GM21825 (cell line): ENCODE measurements around the gene JAZF1.

Source experiments
- ATAC-seq: cut with Tn5 transposase; IDR thresholded peaks from one replicate; pipeline ENCODE4 v1.9.1; 2021; ENCODE audit warnings: mild to moderate bottlenecking, moderate library complexity; ENCODE audit not compliant: unreplicated experiment

JAZF1 gene

DNA sequence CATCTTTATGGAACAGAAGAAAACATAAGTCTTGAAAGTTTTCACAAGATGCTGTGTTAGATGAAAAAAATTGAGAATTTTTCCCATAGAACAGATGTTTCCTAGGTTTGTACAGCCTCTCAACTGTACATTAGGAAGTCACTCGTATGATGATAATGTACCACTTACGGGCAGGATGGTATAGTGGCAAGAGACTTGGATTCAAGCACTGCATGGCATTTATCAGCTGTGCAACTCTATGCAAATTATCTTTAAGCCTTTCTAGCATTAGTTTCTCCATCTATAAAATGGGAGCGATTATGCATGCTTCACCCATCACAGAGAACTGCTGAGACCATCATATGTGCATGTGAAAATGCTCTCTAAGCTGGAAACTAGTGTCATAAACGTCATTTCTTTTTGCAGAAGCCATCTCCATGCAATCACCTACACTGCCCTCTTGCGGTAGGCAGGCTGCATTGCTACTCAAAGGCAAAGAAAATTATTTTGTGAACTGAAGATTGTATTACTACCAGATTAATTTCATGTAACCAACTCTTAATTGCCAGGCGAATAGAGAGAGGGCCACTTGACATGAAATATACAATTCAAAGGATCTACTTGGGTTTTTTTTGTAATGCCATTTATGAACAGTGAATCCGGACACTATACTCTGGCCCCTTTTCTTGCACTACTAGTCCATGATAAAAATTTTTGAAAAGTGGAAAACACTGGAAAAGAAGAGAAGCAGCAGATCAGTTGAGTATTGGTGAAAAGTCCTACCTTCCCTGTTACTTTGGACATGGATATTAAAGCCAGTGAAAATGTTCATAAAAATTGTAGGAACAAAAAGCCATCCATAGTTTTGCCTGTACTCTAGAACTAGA, 102.3 kb downstream of the JAZF1 start:
- ATAC-seq: no peak

GRCh38 chr7:28077616-28078015, 103.0 kb downstream of the JAZF1 start:
- ATAC-seq: no peak

DNA sequence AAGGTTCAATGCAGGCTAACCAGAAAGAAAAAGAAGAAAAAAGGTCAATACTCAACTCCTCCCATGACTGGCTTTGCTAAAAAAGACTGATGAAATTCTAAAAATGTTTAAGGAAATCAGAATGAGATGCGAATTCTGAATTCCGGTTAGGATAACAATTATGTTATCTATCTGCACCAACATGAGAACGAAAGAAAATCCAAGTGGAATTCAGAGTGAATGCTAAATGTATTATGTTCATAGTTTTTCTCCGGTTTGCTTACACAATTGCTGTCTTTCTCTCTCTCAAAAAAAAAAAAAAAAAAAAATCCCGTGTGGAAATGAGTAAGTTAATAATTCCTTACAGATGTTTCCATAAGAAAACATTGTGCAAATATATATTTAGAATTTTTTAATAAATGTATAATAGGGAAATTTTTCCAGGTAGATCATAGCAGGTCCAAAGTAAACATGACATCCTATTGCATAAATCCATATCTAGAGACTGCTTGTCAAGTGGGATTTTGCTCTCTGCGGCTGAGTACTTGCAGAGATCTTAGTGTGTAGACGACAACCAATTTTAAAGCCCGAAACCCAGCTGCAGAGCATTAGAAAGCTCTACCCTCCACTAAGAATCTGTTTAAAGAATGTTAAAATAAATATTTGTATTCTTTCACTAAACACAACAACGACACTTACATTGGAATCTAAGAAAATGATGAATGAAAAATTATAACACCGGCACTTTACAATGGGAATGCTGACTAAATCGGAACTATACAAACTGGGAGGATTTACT, 104.0 kb downstream of the JAZF1 start:
- no peak for ATAC-seq

- no peak for ATAC-seq
Measured at GRCh38 chr7:28075674-28076358, 104.8 kb downstream of the JAZF1 start.

DNA sequence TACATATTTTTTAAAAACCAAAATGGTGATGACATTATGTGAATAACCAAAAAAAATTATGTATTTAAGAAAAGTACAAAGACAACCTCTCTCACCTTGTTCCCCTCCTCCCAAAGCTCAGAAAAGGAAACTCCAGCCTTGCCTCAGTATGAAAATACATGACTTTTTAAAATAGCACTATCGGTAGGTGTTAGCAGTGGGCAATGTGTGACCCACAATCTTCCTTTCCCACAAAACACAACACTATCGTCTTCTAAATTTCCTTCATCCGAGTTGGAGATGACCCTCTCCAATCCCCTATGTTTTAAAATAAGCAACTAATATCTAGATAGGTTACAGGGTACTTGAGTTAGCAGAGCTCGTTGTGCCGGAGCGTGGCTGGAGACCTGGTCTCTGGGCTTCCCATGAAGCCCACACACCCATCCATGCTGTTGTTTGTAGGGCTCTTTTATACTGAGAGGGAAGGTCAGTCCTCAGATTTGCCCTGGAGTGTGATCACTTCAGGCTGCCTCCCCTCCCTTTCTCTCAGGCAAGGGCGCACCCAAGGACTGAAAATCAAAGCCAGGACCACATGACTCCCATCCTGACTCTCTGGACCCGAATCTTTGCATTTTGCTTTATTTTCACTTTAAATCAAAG, 107.6 kb downstream of the JAZF1 start:
- no peak for ATAC-seq

GRCh38 chr7:28071570-28071969, 109.0 kb downstream of the JAZF1 start:
- no peak for ATAC-seq

GRCh38 chr7:28070297-28071055, 110.1 kb downstream of the JAZF1 start:
- ATAC-seq: no peak

DNA sequence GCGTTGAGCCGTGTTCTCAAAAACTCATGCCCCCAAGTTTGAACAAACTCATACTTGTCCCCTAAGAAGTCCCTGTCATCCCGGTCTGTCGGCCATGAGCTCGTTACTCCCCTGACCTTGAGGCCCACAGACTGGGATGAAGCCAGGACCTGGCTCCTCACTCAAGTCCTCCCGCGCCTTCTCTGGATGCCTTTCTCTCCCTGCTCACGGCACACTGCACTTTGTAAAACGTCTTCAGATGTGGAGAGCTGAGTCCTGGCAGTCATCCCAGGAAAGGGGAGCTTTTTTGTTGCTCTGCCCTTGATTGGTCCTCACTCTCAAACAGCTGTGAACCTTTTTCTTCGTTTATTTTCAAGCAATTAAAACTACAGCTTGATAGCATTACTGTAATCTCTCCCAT, 110.8 kb downstream of the JAZF1 start:
- ATAC-seq: no peak

- ATAC-seq: no peak
Measured at GRCh38 chr7:28069388-28069787, 111.2 kb downstream of the JAZF1 start.

GRCh38 chr7:28068811-28069216, 111.8 kb downstream of the JAZF1 start:
- no peak for ATAC-seq

DNA sequence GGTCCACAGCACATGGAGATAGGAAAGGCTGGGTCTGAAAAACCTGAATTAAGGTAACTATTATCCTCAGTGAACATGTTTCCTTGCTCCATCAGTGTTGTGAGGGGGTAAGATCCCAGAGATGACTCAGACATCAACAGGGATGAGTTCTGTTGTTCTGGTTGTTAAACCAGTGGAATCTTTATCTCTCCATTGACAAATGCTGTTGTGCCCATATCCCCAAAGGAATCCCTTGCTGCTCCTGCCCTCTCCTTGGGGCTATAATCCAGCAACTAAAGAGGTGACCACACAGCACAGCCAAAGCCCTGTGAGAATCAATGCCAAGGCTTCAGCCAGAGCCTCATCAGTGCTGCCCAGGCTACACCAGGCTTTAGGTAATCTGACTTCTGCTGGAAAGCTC, 113.4 kb downstream of the JAZF1 start:
- ATAC-seq: no peak

DNA sequence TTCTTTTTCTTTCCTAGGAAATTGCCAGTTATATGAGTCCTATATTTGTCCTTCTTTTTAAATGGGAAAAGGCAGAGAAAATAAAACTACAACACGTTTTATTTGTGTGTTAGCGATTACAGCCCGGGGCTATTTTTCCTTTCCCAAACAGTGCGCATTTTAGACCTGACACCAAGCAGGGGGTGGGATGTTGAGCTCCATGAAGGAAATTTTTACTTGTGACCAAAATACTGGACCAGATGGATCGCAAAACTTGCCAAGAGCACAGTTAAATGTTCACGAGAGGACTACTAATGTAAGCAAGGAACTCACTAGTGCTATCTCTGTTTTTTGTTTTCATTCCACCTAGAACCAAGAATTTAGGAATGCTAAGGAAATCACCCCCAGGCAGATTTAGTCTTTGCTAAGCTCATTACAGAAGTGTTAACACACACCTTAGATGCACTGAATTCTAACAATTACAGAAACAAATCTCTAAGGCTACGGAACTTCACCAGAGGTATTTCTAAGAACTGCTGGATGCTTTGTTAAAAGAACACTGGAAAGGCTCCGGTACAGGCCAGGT, 114.8 kb downstream of the JAZF1 start:
- ATAC-seq: no peak

DNA sequence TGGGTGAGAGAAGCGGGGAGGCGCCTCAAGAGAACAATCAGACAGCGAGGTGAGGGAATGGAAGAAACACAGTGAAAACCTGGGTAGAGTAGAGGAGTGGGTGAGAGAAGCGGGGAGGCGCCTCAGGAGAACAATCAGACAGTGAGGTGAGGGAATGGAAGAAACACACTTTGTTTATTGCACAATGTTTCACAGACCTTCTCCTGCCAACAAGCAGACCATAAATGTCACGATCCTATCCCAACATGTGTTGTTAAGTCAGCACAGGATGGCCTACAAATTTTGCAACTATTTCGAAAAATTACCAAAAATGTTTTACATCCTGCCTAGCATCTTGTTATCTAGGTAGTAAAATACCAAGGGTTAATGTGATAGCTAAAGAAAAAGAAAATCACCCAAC, 115.3 kb downstream of the JAZF1 start:
- ATAC-seq: no peak

DNA sequence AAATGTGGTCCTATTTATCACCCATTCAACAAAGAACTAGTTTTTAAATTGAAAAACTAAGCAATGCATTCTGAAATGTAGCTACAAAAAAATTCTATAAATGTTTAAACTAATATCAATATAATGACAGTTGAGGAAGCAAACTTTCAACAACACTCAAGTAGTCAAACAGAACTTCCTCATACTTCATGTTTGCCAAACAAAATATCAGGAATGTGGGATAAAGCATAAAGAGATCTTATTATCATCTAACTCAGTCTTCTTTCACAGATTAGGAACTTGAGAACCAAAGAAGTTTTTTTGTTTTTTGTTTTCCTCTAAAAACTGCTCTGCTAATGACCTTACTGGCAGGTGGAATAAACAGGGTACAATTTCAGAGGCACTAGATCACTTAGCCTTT, 116.2 kb downstream of the JAZF1 start:
- ATAC-seq: no peak

DNA sequence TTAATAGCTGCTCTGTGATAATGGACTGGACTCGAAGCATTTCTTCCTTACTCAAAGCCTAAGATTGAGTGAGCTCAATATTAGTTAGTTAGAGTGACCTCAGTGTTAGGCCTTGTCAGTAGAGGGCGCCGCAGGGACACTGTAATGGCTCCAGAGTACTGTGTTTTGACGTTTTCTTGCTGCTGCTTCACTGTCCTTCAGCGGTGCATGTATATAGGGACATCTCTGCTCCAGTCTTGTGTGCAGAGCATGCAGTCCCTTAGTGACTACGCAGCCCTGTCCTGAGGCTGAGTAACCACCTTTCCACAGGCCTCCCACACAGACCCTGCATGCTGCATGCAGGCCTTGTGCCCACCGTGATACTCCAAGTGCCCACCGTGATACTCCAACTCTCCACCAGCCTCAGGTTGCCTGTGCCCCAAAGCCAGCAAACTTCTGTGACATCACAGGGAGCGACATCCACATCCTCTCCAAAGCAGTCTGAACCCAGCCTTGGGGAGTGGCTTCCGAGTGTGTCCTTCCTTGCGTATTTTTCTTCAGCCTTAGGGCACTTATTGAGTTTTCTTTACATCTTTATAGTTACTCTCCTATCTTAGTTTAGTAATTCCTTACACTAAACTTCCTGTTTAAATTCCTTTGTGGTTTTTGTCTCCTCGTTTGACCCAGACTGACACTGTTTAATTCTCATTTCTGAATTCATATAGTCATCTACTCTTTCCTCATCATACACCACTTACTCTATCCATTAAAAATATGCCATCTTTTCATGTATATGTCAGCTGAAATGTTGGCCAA, 118.2 kb downstream of the JAZF1 start:
- no peak for ATAC-seq

DNA sequence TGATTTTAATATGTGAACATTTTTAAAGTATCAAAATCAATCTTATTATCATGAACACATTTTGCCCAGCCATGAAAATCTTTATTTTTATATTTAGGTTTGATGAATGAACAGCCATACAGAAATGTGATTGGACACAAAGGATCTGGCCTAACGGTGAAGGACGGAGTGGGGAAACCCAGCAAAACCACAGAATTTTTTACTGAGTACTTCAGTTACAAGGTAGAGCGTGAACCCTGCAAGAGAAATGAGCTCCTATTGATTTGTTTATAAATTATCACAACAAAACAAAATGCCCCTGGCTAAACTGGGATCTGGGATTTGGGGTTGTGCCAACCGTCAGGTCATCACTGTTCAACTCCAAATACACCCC, 118.8 kb downstream of the JAZF1 start:
- ATAC-seq: no peak

GRCh38 chr7:28060371-28060950, 120.1 kb downstream of the JAZF1 start:
- no peak for ATAC-seq

GRCh38 chr7:28055161-28055544, 125.4 kb downstream of the JAZF1 start:
- ATAC-seq: no peak
